HepG2 (cell line): ENCODE measurements around the gene FGFR3. TPM values are rescaled to one million over a fixed set of nuclear protein-coding genes. Genes with fewer than 3 reads are reported as not detected.

Experiments
- ARNT2 ChIP-seq: sonication (generic); formaldehyde crosslinking; IDR thresholded peaks from 2 replicates; pipeline ENCODE4 v1.8.0; 2022; ENCODE audit warnings: mild to moderate bottlenecking, low read depth, missing genetic modification reagents, moderate library complexity
- BHLHE40 ChIP-seq: IDR thresholded peaks from 2 replicates; pipeline ENCODE4 v1.6.1; 2011; ENCODE audit warnings: low read length, improper control_type of control experiment
- DNMT1 ChIP-seq: sonication (generic); formaldehyde crosslinking; IDR thresholded peaks from 2 replicates; pipeline ENCODE4 v1.5.1; 2020; ENCODE audit warnings: mild to moderate bottlenecking, missing genetic modification reagents
- GZF1 ChIP-seq: sonication (generic); formaldehyde crosslinking; IDR thresholded peaks from 2 replicates; pipeline ENCODE4 v1.5.1; 2020; ENCODE audit warnings: mild to moderate bottlenecking, missing genetic modification reagents
- HOXD1 ChIP-seq: sonication (generic); formaldehyde crosslinking; IDR thresholded peaks from 2 replicates; pipeline ENCODE4 v1.5.0; 2020; ENCODE audit warnings: missing genetic modification reagents
- ISX ChIP-seq: sonication (generic); formaldehyde crosslinking; conservative IDR thresholded peaks from 2 replicates; pipeline ENCODE4 v1.5.0; 2020; ENCODE audit warnings: missing genetic modification reagents
- JUNB ChIP-seq: sonication (generic); formaldehyde crosslinking; IDR thresholded peaks from 2 replicates; pipeline ENCODE4 v1.8.0; 2022; ENCODE audit warnings: missing genetic modification reagents, mild to moderate bottlenecking, borderline replicate concordance
- KAT7 ChIP-seq: IDR thresholded peaks from 2 replicates; pipeline ENCODE4 v1.6.1; 2018; ENCODE audit warnings: borderline replicate concordance, missing compliant biosample characterization
- KLF13 ChIP-seq: sonication (generic); formaldehyde crosslinking; IDR thresholded peaks from 2 replicates; pipeline ENCODE4 v1.4.0; 2020; ENCODE audit warnings: mild to moderate bottlenecking, missing genetic modification reagents
- KMT2B ChIP-seq: IDR thresholded peaks from 2 replicates; pipeline ENCODE4 v1.6.1; 2016; ENCODE audit warnings: missing genetic modification reagents, missing compliant biosample characterization
- LCORL ChIP-seq, 2 experiments: fragments of 450-650 bp in 1 of 2; sonication (generic) in 1 of 2; formaldehyde crosslinking in 1 of 2; IDR thresholded peaks; 2 replicates each; pipeline versions ENCODE4 v1.5.0 to v1.6.1; 2017 to 2020; ENCODE audit warnings: antibody characterized with exemption in 1 of 2, missing genetic modification reagents in 1 of 2
- MAZ ChIP-seq, 2 experiments: sonication (generic) in 1 of 2; formaldehyde crosslinking in 1 of 2; IDR thresholded peaks; 2 replicates each; pipeline versions ENCODE4 v1.5.0 to v1.6.1; 2012 to 2020; ENCODE audit warnings: low read depth in 2 of 2, mild to moderate bottlenecking in 2 of 2, borderline replicate concordance in 1 of 2, improper control_type of control experiment in 1 of 2, low read length in 1 of 2, missing genetic modification reagents in 1 of 2, moderate library complexity in 1 of 2
- NCOA2 ChIP-seq: sonication (generic); formaldehyde crosslinking; IDR thresholded peaks from 2 replicates; pipeline ENCODE4 v1.8.0; 2022; ENCODE audit warnings: inconsistent platforms
- NFIB ChIP-seq: sonication (generic); formaldehyde crosslinking; IDR thresholded peaks from 2 replicates; pipeline ENCODE4 v1.9.0; 2021; ENCODE audit warnings: missing genetic modification reagents, mild to moderate bottlenecking, borderline replicate concordance
- REL ChIP-seq: sonication (generic); formaldehyde crosslinking; conservative IDR thresholded peaks from 2 replicates; pipeline ENCODE4 v1.8.0; 2022; ENCODE audit warnings: mild to moderate bottlenecking, missing genetic modification reagents, moderate library complexity
- SMAD3 ChIP-seq: sonication (generic); formaldehyde crosslinking; IDR thresholded peaks from 2 replicates; pipeline ENCODE4 v1.4.0; 2020; ENCODE audit warnings: missing genetic modification reagents
- ZNF251 ChIP-seq: sonication (generic); formaldehyde crosslinking; IDR thresholded peaks from 2 replicates; pipeline ENCODE4 v1.9.0; 2021; ENCODE audit warnings: mild to moderate bottlenecking, missing genetic modification reagents
- ZNF296 ChIP-seq: sonication (generic); formaldehyde crosslinking; conservative IDR thresholded peaks from 2 replicates; pipeline ENCODE4 v1.5.0; 2020; ENCODE audit warnings: mild to moderate bottlenecking, missing genetic modification reagents
- ZNF460 ChIP-seq: sonication (generic); formaldehyde crosslinking; IDR thresholded peaks from 2 replicates; pipeline ENCODE4 v1.5.1; 2020; ENCODE audit warnings: missing genetic modification reagents, mild to moderate bottlenecking, borderline replicate concordance
- ZNF737 ChIP-seq: sonication (generic); formaldehyde crosslinking; IDR thresholded peaks from 2 replicates; pipeline ENCODE4 v1.5.0; 2020; ENCODE audit warnings: missing genetic modification reagents, mild to moderate bottlenecking, borderline replicate concordance
- polyA plus RNA-seq, 8 experiments: library from polyadenylated mRNA; depleted of rRNA in 3 of 8; stranded (reverse) in 7 of 8; unstranded in 1 of 8; fragments of >200 nt; fragmentation: Illumina TruSeq in 4 of 8; extraction: Trizol in 4 of 8; gene quantifications; 2 replicates each; pipeline versions ENCODE4 v1.2.1 to v1.2.3, GENCODE V29; 2011 to 2016; ENCODE audit warnings: low read depth in 4 of 8, missing spikeins in 1 of 8, mixed read lengths in 1 of 8; ENCODE audit not compliant: insufficient read depth in 1 of 8
- total RNA-seq, 5 experiments: library from RNA; depleted of rRNA; stranded (reverse); fragments of >200 nt; fragmentation: Illumina TruSeq; extraction: Trizol; gene quantifications; 2 replicates each; pipeline ENCODE4 v1.2.3, GENCODE V29; 2016; ENCODE audit warnings: low read depth in 1 of 5
- TF ChIP-seq, protein P1 (sequence below): IDR thresholded peaks from 2 replicates; pipeline ENCODE4 v1.4.0; 2020; ENCODE audit warnings: mild to moderate bottlenecking, missing genetic modification reagents
- TF ChIP-seq, protein P2 (sequence below): sonication (generic); formaldehyde crosslinking; IDR thresholded peaks from 2 replicates; pipeline ENCODE4 v1.4.0; 2020; ENCODE audit warnings: missing genetic modification reagents, borderline replicate concordance
- TF ChIP-seq, protein P3 (sequence below): sonication (generic); formaldehyde crosslinking; IDR thresholded peaks from 2 replicates; pipeline ENCODE4 v1.4.0; 2020; ENCODE audit warnings: missing genetic modification reagents
- TF ChIP-seq, protein P4 (sequence below): IDR thresholded peaks from 2 replicates; pipeline ENCODE4 v1.6.1; 2018; ENCODE audit warnings: missing genetic modification reagents, mild to moderate bottlenecking, missing compliant biosample characterization

FGFR3 gene
- total and polyA plus RNA-seq, 2 of the 13 experiments (the other 11 are each of a cell fraction or from before 2014, with no cell fraction given): 103 to 109 TPM

DNA sequence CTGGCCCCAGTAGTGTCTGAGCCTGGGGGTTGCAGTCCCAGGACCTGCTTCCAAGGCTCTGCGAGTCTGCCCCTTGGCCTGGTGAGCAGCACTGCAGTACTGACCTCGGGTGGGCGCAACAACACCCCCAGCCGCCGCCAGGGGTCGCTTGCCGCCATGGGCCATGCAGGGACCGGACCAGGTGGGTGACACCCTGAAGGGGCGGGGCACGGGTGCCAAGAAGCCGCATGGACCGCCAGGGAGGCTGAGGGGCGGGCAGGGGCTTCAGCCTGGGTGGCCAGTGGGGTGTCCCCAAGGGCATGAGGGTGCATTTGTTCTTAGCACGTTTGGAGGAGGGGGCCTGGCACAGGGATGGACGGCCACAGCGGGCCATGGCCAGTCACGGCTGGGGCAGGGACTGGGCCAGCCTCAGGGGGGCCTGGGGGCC, 46.8 kb upstream of the FGFR3 start (continued):
- peak; percentile 50; the same call in 1 of the 2 replicates for TF ChIP-seq KAT7 (CRISPR knock-in tag)
- no peak for TF ChIP-seq ISX (CRISPR knock-in tag)
- TF ChIP-seq, protein P1, sequence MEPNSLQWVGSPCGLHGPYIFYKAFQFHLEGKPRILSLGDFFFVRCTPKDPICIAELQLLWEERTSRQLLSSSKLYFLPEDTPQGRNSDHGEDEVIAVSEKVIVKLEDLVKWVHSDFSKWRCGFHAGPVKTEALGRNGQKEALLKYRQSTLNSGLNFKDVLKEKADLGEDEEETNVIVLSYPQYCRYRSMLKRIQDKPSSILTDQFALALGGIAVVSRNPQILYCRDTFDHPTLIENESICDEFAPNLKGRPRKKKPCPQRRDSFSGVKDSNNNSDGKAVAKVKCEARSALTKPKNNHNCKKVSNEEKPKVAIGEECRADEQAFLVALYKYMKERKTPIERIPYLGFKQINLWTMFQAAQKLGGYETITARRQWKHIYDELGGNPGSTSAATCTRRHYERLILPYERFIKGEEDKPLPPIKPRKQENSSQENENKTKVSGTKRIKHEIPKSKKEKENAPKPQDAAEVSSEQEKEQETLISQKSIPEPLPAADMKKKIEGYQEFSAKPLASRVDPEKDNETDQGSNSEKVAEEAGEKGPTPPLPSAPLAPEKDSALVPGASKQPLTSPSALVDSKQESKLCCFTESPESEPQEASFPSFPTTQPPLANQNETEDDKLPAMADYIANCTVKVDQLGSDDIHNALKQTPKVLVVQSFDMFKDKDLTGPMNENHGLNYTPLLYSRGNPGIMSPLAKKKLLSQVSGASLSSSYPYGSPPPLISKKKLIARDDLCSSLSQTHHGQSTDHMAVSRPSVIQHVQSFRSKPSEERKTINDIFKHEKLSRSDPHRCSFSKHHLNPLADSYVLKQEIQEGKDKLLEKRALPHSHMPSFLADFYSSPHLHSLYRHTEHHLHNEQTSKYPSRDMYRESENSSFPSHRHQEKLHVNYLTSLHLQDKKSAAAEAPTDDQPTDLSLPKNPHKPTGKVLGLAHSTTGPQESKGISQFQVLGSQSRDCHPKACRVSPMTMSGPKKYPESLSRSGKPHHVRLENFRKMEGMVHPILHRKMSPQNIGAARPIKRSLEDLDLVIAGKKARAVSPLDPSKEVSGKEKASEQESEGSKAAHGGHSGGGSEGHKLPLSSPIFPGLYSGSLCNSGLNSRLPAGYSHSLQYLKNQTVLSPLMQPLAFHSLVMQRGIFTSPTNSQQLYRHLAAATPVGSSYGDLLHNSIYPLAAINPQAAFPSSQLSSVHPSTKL (CRISPR knock-in tag): 0 out of 2 replicates have a peak, but pooled peaks have one; percentile 25
- TF ChIP-seq, protein P2, sequence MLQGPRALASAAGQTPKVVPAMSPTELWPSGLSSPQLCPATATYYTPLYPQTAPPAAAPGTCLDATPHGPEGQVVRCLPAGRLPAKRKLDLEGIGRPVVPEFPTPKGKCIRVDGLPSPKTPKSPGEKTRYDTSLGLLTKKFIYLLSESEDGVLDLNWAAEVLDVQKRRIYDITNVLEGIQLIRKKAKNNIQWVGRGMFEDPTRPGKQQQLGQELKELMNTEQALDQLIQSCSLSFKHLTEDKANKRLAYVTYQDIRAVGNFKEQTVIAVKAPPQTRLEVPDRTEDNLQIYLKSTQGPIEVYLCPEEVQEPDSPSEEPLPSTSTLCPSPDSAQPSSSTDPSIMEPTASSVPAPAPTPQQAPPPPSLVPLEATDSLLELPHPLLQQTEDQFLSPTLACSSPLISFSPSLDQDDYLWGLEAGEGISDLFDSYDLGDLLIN: no peak
- TF ChIP-seq, protein P3, sequence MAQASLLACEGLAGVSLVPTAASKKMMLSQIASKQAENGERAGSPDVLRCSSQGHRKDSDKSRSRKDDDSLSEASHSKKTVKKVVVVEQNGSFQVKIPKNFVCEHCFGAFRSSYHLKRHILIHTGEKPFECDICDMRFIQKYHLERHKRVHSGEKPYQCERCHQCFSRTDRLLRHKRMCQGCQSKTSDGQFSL (CRISPR knock-in tag): no peak
- peak; percentile 68; the same call in 1 of the 2 replicates for TF ChIP-seq DNMT1
- TF ChIP-seq NFIB (CRISPR knock-in tag): peak; percentile 63; the same call in 1 of the 2 replicates
- TF ChIP-seq REL (CRISPR knock-in tag): no peak
- TF ChIP-seq GZF1 (CRISPR knock-in tag): no peak
- TF ChIP-seq BHLHE40: 0 out of 2 replicates have a peak, but pooled peaks have one; percentile 34
- TF ChIP-seq KLF13: no peak
- TF ChIP-seq NCOA2 (CRISPR knock-in tag): no peak
- TF ChIP-seq HOXD1 (CRISPR knock-in tag): 0 out of 2 replicates have a peak, but pooled peaks have one; percentile 43
- TF ChIP-seq, protein P4, sequence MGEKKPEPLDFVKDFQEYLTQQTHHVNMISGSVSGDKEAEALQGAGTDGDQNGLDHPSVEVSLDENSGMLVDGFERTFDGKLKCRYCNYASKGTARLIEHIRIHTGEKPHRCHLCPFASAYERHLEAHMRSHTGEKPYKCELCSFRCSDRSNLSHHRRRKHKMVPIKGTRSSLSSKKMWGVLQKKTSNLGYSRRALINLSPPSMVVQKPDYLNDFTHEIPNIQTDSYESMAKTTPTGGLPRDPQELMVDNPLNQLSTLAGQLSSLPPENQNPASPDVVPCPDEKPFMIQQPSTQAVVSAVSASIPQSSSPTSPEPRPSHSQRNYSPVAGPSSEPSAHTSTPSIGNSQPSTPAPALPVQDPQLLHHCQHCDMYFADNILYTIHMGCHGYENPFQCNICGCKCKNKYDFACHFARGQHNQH (CRISPR knock-in tag): no peak
- TF ChIP-seq ZNF737 (CRISPR knock-in tag): no peak
- no peak for TF ChIP-seq ZNF251 (CRISPR knock-in tag)
- 0 out of 2 replicates have a peak, but pooled peaks have one; percentile 29 for TF ChIP-seq SMAD3 (CRISPR knock-in tag)
- no peak for TF ChIP-seq ZNF460 (CRISPR knock-in tag)
- no peak for TF ChIP-seq LCORL (IDR thresholded peaks at IDR 0.05)
- peak; percentile 77 for TF ChIP-seq LCORL (CRISPR knock-in tag; IDR thresholded peaks at IDR 0.05)
- TF ChIP-seq ZNF296: 0 out of 2 replicates have a peak, but pooled peaks have one; percentile 9
- peak; percentile 51; the same call in 1 of the 2 replicates for TF ChIP-seq MAZ (IDR thresholded peaks at IDR 0.05; ENCODE audit: borderline replicate concordance, low read depth, low read length)
- TF ChIP-seq MAZ (CRISPR knock-in tag; IDR thresholded peaks at IDR 0.05; ENCODE audit: low read depth): 0 out of 2 replicates have a peak, but pooled peaks have one; percentile 39
- TF ChIP-seq KMT2B (CRISPR knock-in tag): peak; percentile 39; the same call in 1 of the 2 replicates
- TF ChIP-seq JUNB (CRISPR knock-in tag): no peak
- no peak for TF ChIP-seq ARNT2 (CRISPR knock-in tag)
